HG03558 (cell line): Measurements from ENCODE around the gene PCNX3.
"Not testable (repeated sequence)": the region's sequence is repeated elsewhere in the genome, so short reads cannot be mapped to it uniquely, and the experiment has no call there.

Experiments used
- ATAC-seq: cut with Tn5 transposase; IDR thresholded peaks from one replicate; pipeline ENCODE4 v1.9.1; 2021; ENCODE audit warnings: moderate number of reproducible peaks; ENCODE audit not compliant: unreplicated experiment; ENCODE audit errors: extremely low read depth

Gene PCNX3

GRCh38 chr11:65680192-65680743, 64.7 kb downstream of the PCNX3 start:
- ATAC-seq: no peak

- ATAC-seq: not testable (repeated sequence)
These were observed 67.9 kb downstream of the PCNX3 start for GRCh38 chr11:65683480-65683879.

- ATAC-seq: no peak
These were observed 70.4 kb downstream of the PCNX3 start for GRCh38 chr11:65685981-65686380.
